Stimulated activated CD4-positive, alpha-beta T cell treated with anti-CD3 and anti-CD28 coated beads, Interleukin-4, amount 100 ng/mL, for 1 hour (primary cell): ENCODE results near the gene CSRP2.
A peak's percentile ranks its signal among the peaks of the same experiment; 100 is the strongest.

Experiments
- DNase-seq: peaks from one replicate; pipeline ENCODE4 v3.0.0-alpha.2; 2020

The CSRP2 gene

GRCh38 chr12:76890151-76891143, 11.6 kb upstream of the CSRP2 start:
- peak; percentile 71 for DNase-seq

DNA sequence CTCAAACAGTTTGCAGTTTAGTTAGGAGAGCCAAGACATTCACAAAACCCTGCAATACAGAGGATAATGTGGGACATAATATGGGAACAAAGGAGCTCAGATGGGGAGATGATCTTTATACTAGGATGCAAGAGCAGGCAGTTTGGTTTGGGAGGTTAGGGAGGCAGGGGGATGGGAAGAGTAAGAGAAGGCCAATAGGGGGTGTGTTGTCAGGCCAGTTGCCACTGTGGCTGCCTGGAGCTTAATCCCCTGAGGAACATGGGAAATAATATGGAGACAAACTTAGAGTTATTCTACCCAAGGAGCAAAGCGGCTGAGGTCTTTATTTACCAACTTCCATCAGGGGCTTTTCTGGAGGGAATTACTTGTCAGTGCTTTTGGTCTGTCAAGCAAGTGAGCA, 10.0 kb upstream of the CSRP2 start:
- no peak for DNase-seq

GRCh38 chr12:76883811-76884210, 5.0 kb upstream of the CSRP2 start:
- DNase-seq, result no peak

- no peak for DNase-seq
Observed at GRCh38 chr12:76883151-76883550, 4.3 kb upstream of the CSRP2 start.

- no peak for DNase-seq
Observed at GRCh38 chr12:76882367-76882766, 3.5 kb upstream of the CSRP2 start.

DNA sequence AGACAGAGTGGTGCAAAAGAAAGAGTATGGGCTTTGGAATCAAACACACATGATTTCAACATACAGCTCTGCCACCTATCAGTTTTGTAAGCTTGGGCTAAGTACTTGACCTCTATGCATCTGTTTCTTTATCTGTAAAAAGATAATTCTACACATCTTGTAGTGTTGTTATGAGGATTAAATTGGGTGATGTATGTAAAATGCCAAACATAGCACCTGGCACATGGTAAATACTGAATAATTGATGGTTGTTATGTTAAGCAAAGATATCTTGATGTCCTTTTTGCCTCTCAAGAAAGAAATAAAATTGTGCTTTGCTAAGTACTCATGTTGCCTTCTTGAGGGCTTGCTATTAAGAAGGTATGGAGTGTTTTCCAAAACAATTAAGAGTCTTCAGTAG, 2.3 kb upstream of the CSRP2 start:
- no peak for DNase-seq

GRCh38 chr12:76880519-76881023, 1.8 kb upstream of the CSRP2 start:
- DNase-seq, result no peak

DNA sequence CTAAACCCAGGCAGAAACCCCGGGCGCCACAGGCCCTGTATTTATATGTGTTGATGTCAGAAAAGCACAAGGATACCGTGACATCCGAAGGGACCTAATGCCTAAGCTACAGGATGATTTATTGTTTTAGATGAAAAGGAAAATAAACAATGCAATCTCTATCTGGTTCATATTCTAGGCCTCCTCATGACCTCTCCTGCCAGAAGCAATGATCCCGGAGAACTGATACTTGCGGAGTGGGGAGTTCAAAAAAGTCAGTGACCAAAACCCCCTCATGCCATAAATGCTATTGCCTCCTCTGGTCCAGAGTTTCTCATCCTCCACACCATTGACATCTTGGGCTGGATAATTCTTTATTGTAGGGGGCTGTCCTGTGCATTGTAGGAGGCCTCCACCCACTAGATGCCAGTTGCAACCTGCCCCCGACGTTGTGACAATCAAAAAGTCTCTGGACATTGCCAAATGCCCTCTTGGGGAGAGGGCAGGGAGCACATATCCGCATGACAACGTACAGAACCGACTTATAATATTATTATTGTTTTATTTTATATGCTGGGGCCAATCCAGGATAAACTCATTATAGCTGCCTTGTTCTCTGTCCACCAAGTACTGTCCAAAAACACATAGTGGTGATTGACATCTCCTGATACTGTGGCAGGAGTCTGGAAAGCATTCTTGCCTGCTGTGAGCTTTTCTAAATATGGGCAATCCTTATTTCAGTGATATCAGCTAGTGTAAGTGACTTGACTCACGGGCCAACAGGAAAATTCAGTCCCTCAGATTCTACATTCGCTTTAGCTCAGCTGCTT, 1.1 kb upstream of the CSRP2 start:
- no peak for DNase-seq

DNA sequence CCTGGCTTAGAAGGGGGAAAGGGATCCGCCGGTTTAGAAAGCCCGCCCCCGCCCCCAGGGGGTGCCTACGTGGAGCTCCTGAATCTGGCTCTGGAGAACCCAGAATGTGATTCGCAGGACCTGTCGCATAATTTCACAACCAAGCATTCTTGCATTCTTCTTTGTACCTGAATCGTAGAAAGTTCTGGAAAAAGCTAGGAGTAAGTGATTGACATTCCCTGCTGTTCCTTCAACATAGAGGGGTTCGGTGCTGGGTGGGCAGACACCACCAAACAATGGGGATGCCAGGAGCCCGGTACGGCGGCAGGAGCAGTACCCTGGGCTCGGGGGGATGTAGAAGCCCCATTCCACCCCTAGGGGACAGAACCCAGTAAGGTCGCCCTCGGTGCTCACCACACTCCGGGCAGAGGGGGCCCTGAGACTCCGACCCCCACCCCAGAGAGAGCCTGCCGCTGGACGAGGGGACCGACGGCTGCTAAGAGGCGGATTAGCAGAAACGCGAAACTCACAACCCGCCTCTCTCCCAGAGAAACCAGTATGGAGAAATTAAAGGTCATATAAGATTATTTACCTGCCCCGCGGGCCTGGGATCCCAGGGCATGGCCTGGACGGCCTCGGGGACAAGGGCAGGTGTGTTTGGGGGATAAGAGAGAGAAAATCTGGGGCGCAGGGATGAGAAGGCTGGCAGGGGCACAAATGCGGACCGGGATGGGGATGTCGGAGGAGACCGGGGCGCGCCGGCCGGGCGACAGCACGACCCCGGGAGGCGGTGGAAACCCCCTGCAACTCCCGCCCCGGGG, 520 bp downstream of the CSRP2 start:
- peak; percentile 11 for DNase-seq

GRCh38 chr12:76876696-76877229, 2.1 kb downstream of the CSRP2 start:
- no peak for DNase-seq

GRCh38 chr12:76874491-76875190, 4.2 kb downstream of the CSRP2 start:
- no peak for DNase-seq

GRCh38 chr12:76874027-76874426, 4.8 kb downstream of the CSRP2 start:
- no peak for DNase-seq

DNA sequence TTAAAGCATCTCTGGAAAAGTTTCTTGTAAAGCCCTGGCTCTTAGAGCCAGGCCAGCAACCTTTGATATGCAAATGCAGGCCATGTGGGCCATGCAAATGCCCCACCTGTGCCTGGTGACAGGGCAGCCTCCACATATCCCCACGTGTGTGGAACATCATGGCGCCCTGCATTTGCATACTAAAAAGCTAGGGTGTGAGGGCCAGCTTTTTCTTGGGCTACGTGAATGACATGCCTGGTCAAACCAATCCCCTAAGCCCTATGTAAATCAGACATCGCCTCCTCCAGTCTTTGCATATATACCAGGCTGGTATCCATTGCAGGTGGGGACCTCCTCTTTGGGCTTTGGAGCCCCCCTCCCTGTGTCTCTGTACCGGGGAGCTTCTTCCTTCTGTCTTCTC, 6.4 kb downstream of the CSRP2 start:
- DNase-seq, result no peak

- DNase-seq, result no peak
Observed at GRCh38 chr12:76871742-76872141, 7.1 kb downstream of the CSRP2 start.

- no peak for DNase-seq
Observed at GRCh38 chr12:76871082-76871481, 7.7 kb downstream of the CSRP2 start.

- no peak for DNase-seq
Observed at GRCh38 chr12:76866726-76867125, 12.1 kb downstream of the CSRP2 start.

DNA sequence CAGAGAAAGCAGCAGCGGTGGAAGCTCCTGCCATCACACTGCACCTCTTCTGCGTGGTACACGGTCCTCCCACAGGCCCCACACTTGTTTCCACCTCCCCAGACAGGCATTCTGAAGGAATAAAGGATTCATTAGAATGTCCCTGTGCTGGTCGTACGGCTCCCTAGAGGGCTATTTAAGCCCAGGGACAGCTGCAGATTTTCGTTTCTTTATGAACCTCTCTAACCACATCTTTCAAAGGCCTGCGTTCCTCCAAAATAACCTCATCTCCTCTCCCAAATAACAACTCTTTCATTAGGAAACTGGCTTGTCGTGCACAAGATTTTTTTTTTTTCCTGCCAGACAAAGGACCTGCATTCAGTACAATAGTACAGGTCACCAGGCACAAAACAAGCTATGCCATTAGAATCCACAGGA, 12.7 kb downstream of the CSRP2 start:
- no peak for DNase-seq

DNA sequence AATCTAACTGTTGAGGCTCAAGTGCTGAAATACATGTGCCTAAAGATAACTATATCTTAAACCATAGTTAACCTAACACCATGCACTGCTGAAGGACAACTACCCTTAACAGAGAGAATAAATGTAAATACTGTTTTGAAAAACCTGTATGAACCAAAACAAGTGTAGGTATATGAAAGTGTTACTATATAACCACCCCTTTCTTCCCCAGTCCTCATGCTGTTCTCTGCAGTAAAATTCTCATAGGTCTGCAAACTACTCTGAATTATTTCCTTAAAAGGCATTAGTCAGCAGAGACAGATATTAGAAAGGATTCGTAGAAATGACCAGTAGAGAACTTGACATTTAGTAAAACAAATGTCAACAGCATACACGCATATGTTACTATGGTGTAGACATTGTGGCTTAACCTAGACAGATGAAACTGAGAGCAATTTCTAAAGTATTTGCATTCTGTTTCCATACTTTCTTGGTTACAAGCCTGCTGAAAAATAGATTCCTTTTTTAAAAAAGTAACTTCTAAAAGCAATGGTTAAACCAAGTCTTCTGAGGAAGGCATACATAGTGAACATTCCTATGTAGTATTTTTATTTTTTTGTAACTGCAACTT, 13.9 kb downstream of the CSRP2 start:
- DNase-seq, result no peak

GRCh38 chr12:76863837-76864236, 15.0 kb downstream of the CSRP2 start:
- DNase-seq, result no peak

GRCh38 chr12:76863005-76863670, 15.7 kb downstream of the CSRP2 start:
- DNase-seq, result no peak

DNA sequence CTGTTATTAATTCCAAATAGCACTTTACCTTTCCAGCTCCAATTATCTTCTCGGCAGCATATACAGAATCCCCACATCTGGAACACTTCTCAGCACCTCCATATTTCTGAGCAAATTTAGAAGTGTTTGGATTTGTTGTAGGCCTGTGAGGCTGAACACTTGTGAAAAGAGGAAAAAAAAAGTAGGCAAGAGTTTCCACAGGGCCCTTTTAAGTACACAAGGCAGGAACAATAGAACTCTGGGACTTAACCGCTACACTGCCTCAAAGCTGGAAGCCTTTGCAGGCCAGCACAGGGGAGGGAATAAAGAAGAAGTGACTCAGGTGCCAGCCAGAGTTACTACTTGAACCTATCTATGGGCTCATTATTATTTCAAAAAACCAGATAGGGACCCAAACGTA, 18.6 kb downstream of the CSRP2 start:
- no peak for DNase-seq
